Astrocyte (in vitro differentiated cells and primary cell): Measurements from ENCODE around the gene CENPB. TPM values are rescaled to one million over a fixed set of nuclear protein-coding genes. Genes with fewer than 3 reads are reported as not detected.

Experiments
- DNase-seq: peaks from one replicate; pipeline ENCODE4 v3.0.0-alpha.2; 2010; ENCODE audit warnings: low read depth
- FAIRE-seq: peaks from 2 replicates; lab custom pipeline; 2011; peaks lifted over from hg19 to GRCh38; lab: Jason Lieb, UNC
- H2AFZ ChIP-seq: 2 replicates; pipeline ENCODE4 v1.6.0; 2012; ENCODE audit warnings: low read depth, low read length, inconsistent platforms
- H3K27ac ChIP-seq: 2 replicates; pipeline ENCODE4 v1.5.1; 2011; ENCODE audit warnings: low read depth, low read length, inconsistent platforms
- H3K27me3 ChIP-seq: 2 replicates; pipeline ENCODE4 v1.6.0; 2011; ENCODE audit warnings: low read length, inconsistent platforms; ENCODE audit not compliant: insufficient read depth
- H3K36me3 ChIP-seq: 2 replicates; pipeline ENCODE4 v1.5.1; 2011; ENCODE audit warnings: low read length, inconsistent platforms; ENCODE audit not compliant: insufficient read depth
- H3K4me1 ChIP-seq: 2 replicates; pipeline ENCODE4 v1.5.1; 2011; ENCODE audit warnings: low read length, inconsistent platforms; ENCODE audit not compliant: insufficient read depth
- H3K4me2 ChIP-seq: 2 replicates; pipeline ENCODE4 v1.6.0; 2012; ENCODE audit warnings: low read length, inconsistent platforms
- H3K4me3 ChIP-seq: 2 replicates; pipeline ENCODE4 v1.5.1; 2011; ENCODE audit warnings: low read depth, mild to moderate bottlenecking, low read length, inconsistent platforms; ENCODE audit not compliant: insufficient read depth
- H3K79me2 ChIP-seq: 2 replicates; pipeline ENCODE4 v1.6.0; 2012; ENCODE audit warnings: mild to moderate bottlenecking, low read length, inconsistent platforms; ENCODE audit not compliant: insufficient read depth
- H3K9ac ChIP-seq: 2 replicates; pipeline ENCODE4 v1.6.0; 2012; ENCODE audit warnings: mild to moderate bottlenecking, low read length, inconsistent platforms
- H3K9me3 ChIP-seq: 2 replicates; pipeline ENCODE4 v1.5.1; 2012; ENCODE audit warnings: low read depth, mild to moderate bottlenecking, low read length, inconsistent platforms; ENCODE audit not compliant: insufficient read depth
- H4K20me1 ChIP-seq: 2 replicates; pipeline ENCODE4 v1.6.0; 2012; ENCODE audit warnings: low read length, inconsistent platforms; ENCODE audit not compliant: insufficient read depth
- H3K27ac Mint-ChIP-seq: one replicate; pipeline ENCODE4 v1.8.0; 2021; ENCODE audit warnings: mild to moderate bottlenecking, mixed read lengths; ENCODE audit not compliant: unreplicated experiment
- H3K27me3 Mint-ChIP-seq: one replicate; pipeline ENCODE4 v1.8.0; 2021; ENCODE audit warnings: low read depth, mixed read lengths; ENCODE audit not compliant: unreplicated experiment
- H3K36me3 Mint-ChIP-seq: one replicate; pipeline ENCODE4 v1.8.0; 2021; ENCODE audit warnings: low read depth, mixed read lengths; ENCODE audit not compliant: unreplicated experiment
- H3K4me1 Mint-ChIP-seq: one replicate; pipeline ENCODE4 v1.8.0; 2021; ENCODE audit warnings: low read depth, mixed read lengths; ENCODE audit not compliant: unreplicated experiment
- H3K4me3 Mint-ChIP-seq: one replicate; pipeline ENCODE4 v1.8.0; 2021; ENCODE audit warnings: mild to moderate bottlenecking, moderate library complexity, mixed read lengths; ENCODE audit not compliant: unreplicated experiment
- H3K9me3 Mint-ChIP-seq: one replicate; pipeline ENCODE4 v1.8.0; 2021; ENCODE audit warnings: mild to moderate bottlenecking, mixed read lengths; ENCODE audit not compliant: unreplicated experiment
- CTCF ChIP-seq: IDR thresholded peaks from 2 replicates; pipeline ENCODE4 v1.5.1; 2011; ENCODE audit warnings: low read depth, mild to moderate bottlenecking, inconsistent platforms, low read length, moderate library complexity; ENCODE audit not compliant: insufficient read depth
- EZH2 ChIP-seq: IDR thresholded peaks from 2 replicates; pipeline ENCODE4 v1.6.1; 2012; ENCODE audit warnings: mild to moderate bottlenecking, low read length, inconsistent platforms; ENCODE audit not compliant: insufficient read depth
- total RNA-seq: library from RNA; stranded (reverse); gene quantifications from 2 replicates; pipeline ENCODE4 v1.2.1, GENCODE V29; 2021

Gene CENPB
- total RNA-seq, 1 donor from 2014 or later: 39.1 TPM

GRCh38 chr20:3747471-3747870 lies 39.1 kb downstream of the CENPB start:
- peaks cover 22% of the 10 kb centered on the region for H3K27me3 ChIP-seq
- no peaks in the 10 kb centered on the region for H3K9me3 ChIP-seq
- no peak overlapping the region for H3K27ac ChIP-seq
- Mint-ChIP-seq H3K27ac (no peak overlapping the region), H3K4me3 (no peak overlapping the region), H3K27me3 (peaks cover 68% of the 10 kb centered on the region), H3K4me1 (no peaks in the 10 kb centered on the region), H3K36me3 (no peaks in the 10 kb centered on the region), H3K9me3 (peaks cover 7% of the 10 kb centered on the region)
- no peak for TF ChIP-seq EZH2
- TF ChIP-seq CTCF: no peak
- no peak overlapping the region for H3K9ac ChIP-seq
- no peak overlapping the region for H3K4me2 ChIP-seq
- FAIRE-seq (no peak), DNase-seq (no peak)
- no peak overlapping the region for H2AFZ ChIP-seq
- H3K4me3 ChIP-seq: no peak overlapping the region
- H3K4me1 ChIP-seq: peaks cover 5% of the 10 kb centered on the region
- peaks cover 13% of the 10 kb centered on the region for H4K20me1 ChIP-seq
- H3K36me3 ChIP-seq: no peaks in the 10 kb centered on the region
- no peaks in the 10 kb centered on the region for H3K79me2 ChIP-seq

- DNase-seq: no peak
- no peak overlapping the region for H3K4me3 Mint-ChIP-seq
- no peak overlapping the region for H3K4me2 ChIP-seq
These were observed 40.8 kb downstream of the CENPB start for GRCh38 chr20:3745686-3746173.

More at GRCh38 chr20:3745686-3746173, 40.8 kb downstream of the CENPB start:
- no peaks in the 10 kb centered on the region for H3K79me2 ChIP-seq
- TF ChIP-seq EZH2 (no peak), CTCF (no peak)
- peaks cover 3% of the 10 kb centered on the region for H3K4me1 ChIP-seq
- H3K9ac ChIP-seq: no peak overlapping the region
- no peak overlapping the region for H2AFZ ChIP-seq
- FAIRE-seq: no peak
- Mint-ChIP-seq H3K27ac (no peak overlapping the region), H3K27me3 (peaks cover 58% of the 10 kb centered on the region), H3K4me1 (no peaks in the 10 kb centered on the region), H3K36me3 (no peaks in the 10 kb centered on the region), H3K9me3 (peaks cover 3% of the 10 kb centered on the region)
- peaks cover 5% of the 10 kb centered on the region for H4K20me1 ChIP-seq
- no peaks in the 10 kb centered on the region for H3K36me3 ChIP-seq
- no peak overlapping the region for H3K4me3 ChIP-seq
- no peak overlapping the region for H3K27ac ChIP-seq
- peaks cover 15% of the 10 kb centered on the region for H3K27me3 ChIP-seq
- no peaks in the 10 kb centered on the region for H3K9me3 ChIP-seq
